ENCODE data around the gene TRIM17.

DNA sequence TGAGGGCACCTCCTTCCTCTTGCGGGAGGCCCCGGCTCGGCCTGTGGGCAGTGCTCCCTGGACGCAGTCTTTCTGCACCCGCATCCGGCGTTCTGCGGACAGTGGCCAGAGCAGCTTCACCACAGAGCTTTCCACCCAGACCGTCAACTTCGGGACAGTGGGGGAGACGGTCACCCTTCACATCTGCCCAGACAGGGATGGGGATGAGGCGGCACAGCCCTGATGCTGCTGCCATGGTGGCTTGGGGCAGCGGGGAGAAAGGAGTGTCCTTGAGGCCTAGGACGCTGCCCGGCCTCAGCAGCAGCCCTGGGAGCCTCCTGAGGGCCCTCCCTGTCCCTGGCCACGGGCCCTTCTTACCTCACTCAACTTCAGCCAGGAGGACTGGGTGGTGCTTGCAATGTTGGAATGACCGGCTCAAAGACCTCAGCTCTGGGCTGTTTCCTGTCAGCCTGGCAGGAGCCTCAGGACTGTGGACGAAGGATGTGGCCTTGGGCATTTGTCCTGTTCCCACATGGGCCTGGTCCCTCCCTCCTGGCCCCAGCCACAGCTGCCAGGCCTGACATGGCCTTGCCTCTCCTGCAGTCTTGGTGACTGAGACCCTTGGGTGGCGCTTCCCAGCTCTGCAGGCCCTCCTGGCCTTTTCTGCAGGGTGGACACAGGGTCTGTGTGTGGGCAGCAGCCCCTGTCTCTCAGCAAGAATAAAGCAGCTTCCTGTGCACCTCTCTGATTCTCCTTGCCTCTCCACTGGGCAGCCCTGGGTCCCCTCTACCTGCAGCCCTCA, 55.9 kb downstream of the TRIM17 start:
- TF ChIP-seq, protein P1, sequence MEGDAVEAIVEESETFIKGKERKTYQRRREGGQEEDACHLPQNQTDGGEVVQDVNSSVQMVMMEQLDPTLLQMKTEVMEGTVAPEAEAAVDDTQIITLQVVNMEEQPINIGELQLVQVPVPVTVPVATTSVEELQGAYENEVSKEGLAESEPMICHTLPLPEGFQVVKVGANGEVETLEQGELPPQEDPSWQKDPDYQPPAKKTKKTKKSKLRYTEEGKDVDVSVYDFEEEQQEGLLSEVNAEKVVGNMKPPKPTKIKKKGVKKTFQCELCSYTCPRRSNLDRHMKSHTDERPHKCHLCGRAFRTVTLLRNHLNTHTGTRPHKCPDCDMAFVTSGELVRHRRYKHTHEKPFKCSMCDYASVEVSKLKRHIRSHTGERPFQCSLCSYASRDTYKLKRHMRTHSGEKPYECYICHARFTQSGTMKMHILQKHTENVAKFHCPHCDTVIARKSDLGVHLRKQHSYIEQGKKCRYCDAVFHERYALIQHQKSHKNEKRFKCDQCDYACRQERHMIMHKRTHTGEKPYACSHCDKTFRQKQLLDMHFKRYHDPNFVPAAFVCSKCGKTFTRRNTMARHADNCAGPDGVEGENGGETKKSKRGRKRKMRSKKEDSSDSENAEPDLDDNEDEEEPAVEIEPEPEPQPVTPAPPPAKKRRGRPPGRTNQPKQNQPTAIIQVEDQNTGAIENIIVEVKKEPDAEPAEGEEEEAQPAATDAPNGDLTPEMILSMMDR (optimal IDR thresholded peaks at IDR 0.05 in 1 of 3, IDR thresholded peaks at IDR 0.05 in 1 of 3, conservative IDR thresholded peaks at IDR 0.05 in 1 of 3; ENCODE audit: extremely low read depth in 1 of 3, insufficient read depth in 2 of 3, low read length in 3 of 3): no peak
- no peak for TF ChIP-seq EZH2 (IDR thresholded peaks at IDR 0.05; ENCODE audit: low read length)
